ENCODE results near the gene DUOX1. TPM values are rescaled to one million over a fixed set of nuclear protein-coding genes. Genes with fewer than 3 reads are reported as not detected.

Gene DUOX1
- total RNA-seq, 2 donors from 2014 or later, result 0.45 to 0.96 TPM

DNA sequence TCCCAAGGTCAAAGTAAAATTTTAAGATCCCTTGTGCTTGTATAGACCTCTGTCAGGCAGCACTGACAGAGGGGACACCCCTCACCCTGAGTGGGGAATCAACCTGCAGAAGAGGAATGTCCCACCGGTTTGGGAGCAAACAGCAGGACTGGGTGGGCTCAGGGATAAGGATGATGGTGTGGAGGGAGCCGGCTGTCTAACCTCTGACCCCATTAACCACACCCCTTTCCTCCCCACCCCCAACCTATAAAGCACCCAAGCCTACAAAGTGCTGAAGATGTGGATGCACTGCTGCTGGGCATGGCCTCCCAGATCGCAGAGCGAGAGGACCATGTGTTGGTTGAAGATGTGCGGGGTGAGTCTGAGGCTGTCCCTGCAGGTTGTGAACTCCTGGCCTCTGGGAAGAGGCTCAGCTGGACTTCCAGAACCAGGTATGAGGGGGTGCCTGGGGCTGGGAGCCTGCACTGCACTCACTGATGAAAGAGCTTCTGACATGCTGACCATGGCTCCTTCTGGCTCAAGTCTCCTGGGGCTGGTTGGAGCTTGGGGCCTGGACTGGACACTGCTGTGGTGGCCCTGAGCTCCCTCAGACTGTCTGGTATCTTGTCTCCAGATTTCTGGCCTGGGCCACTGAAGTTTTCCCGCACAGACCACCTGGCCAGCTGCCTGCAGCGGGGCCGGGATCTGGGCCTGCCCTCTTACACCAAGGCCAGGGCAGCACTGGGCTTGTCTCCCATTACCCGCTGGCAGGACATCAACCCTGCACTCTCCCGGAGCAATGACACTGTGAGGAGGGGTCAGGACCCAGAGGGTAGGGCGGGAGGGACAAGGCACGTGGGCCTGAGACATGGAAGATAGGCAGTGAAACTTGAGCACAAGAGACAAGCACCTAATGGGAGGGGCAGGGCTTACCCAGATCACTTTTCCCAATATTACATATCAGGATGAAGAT, 9.3 kb downstream of the DUOX1 start:
- no peak for DNase-seq
- TF ChIP-seq, protein P1, sequence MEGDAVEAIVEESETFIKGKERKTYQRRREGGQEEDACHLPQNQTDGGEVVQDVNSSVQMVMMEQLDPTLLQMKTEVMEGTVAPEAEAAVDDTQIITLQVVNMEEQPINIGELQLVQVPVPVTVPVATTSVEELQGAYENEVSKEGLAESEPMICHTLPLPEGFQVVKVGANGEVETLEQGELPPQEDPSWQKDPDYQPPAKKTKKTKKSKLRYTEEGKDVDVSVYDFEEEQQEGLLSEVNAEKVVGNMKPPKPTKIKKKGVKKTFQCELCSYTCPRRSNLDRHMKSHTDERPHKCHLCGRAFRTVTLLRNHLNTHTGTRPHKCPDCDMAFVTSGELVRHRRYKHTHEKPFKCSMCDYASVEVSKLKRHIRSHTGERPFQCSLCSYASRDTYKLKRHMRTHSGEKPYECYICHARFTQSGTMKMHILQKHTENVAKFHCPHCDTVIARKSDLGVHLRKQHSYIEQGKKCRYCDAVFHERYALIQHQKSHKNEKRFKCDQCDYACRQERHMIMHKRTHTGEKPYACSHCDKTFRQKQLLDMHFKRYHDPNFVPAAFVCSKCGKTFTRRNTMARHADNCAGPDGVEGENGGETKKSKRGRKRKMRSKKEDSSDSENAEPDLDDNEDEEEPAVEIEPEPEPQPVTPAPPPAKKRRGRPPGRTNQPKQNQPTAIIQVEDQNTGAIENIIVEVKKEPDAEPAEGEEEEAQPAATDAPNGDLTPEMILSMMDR (IDR thresholded peaks at IDR 0.05), result no peak
- Histone ChIP-seq H3K4me1 (peaks cover 7% of the 10 kb centered on the region), H3K36me3 (no peaks in the 10 kb centered on the region), H3K27ac (no peak overlapping the region), H3K9me3 (no peaks in the 10 kb centered on the region), H3K9ac (ENCODE audit: low read depth in 2 of 2, low read length in 2 of 2) (no peak overlapping the region), H3K4me3 (no peak overlapping the region), H3K27me3 (peaks cover under 1% of the 10 kb centered on the region)
- intact Hi-C loops (cut with DNase I), result no loop called here

DNA sequence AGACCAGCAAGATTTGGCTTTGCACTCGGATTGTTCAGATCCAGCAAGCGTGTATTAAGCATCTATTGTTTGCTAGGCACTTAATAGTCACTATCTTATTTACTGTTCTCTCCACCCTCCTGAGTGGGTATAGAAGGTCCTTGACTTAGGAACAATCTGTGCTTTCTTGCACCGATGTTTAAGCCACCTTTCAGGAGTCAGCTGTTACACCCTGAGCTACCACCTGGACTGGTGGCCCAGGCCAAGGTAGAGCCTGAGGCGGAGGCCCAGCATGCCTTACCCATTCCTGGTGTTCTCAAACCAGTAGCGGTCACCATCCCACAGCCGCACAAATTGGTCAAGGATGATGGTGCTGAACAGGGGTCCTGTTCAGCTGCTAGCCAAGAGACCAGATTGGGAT, 10.0 kb downstream of the DUOX1 start:
- peaks cover 5% of the 10 kb centered on the region for H3K4me1 ChIP-seq
- H3K4me3 ChIP-seq, result no peak overlapping the region
- TF ChIP-seq, protein P1 (IDR thresholded peaks at IDR 0.05), result no peak
- no peak overlapping the region for H3K9ac ChIP-seq (ENCODE audit: low read depth in 2 of 2, low read length in 2 of 2)
- H3K27me3 ChIP-seq, result no peaks in the 10 kb centered on the region
- no peaks in the 10 kb centered on the region for H3K36me3 ChIP-seq
- no peaks in the 10 kb centered on the region for H3K9me3 ChIP-seq
- intact Hi-C loops (cut with DNase I), result no loop called here
- no peak overlapping the region for H3K27ac ChIP-seq
- DNase-seq, result no peak

DNA sequence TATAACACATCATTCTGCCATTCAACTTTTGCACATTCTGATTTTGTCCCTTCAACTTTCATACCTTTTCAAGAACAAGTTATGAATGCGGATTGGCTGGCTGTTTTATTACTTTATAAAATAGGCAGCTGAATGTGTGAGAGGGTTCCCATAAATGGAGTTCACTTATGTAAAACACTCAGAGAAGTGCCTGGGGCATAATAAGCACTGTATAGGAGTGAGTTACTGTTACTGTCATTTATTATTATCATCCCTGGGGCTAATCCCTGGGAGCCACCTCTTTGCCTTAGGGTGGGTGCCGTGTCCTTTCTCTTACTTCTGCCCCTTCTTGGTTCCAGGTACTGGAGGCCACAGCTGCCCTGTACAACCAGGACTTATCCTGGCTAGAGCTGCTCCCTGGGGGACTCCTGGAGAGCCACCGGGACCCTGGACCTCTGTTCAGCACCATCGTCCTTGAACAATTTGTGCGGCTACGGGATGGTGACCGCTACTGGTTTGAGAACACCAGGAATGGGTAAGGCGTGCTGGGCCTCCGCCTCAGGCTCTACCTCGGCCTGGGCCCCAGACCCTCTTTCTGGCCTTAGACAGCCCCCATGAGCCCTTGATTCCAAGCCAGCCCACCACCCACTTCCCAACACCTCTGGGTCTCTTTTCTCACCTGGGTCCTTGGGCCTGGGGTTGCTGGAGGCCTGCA, 10.9 kb downstream of the DUOX1 start:
- TF ChIP-seq, protein P1 (IDR thresholded peaks at IDR 0.05), result no peak
- Histone ChIP-seq H3K27ac (no peak overlapping the region), H3K4me3 (no peak overlapping the region), H3K27me3 (no peaks in the 10 kb centered on the region), H3K36me3 (no peaks in the 10 kb centered on the region), H3K9ac (ENCODE audit: low read depth in 2 of 2, low read length in 2 of 2) (no peak overlapping the region), H3K9me3 (no peaks in the 10 kb centered on the region), H3K4me1 (no peaks in the 10 kb centered on the region)
- intact Hi-C loops (cut with DNase I), result no loop called here
- no peak for DNase-seq

DNA sequence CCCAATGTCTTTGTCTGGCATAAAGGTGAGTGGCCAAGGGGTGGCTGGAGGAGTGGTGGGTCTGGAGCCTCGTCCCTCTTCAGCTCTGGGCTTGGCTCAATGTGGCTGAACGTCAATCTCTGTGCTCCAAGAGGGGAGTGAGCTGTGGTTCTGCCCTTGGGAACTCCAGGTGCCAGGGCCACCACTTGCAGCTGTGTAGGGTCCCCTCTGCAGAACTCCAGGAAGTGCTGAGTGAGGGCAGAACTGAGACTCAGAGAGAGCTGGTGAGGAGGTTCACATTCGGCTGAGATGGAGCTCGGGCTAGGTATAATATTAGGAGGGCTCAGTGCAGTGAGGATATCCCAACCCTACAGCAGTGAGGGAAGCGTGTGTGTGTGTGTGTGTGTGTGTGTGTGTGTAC, 11.6 kb downstream of the DUOX1 start:
- H3K9me3 ChIP-seq, result no peaks in the 10 kb centered on the region
- H3K4me1 ChIP-seq, result no peaks in the 10 kb centered on the region
- no peak overlapping the region for H3K9ac ChIP-seq (ENCODE audit: low read depth in 2 of 2, low read length in 2 of 2)
- no peaks in the 10 kb centered on the region for H3K36me3 ChIP-seq
- H3K27ac ChIP-seq, result no peak overlapping the region
- DNase-seq, result no peak
- intact Hi-C loops (cut with DNase I), result no loop called here
- no peaks in the 10 kb centered on the region for H3K27me3 ChIP-seq
- TF ChIP-seq, protein P1 (IDR thresholded peaks at IDR 0.05), result no peak
- H3K4me3 ChIP-seq, result no peak overlapping the region

DNA sequence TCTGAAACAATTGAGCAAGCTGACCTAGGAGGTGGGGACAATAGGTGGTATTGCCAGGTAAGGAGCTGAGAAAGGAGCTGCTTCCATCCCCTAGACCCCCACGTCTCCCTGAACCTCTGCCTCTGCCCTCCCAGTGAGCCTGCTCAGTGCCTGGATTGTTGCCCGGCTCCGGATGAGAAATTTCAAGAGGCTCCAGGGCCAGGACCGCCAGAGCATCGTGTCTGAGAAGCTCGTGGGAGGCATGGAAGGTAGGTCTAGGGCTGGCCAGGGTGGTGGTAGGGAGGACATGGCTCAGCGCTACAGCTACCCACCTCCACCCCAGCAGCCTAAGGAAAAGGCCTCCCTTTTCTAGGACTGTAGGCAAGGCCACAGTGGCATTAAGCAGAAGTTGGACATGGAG, 13.3 kb downstream of the DUOX1 start:
- Histone ChIP-seq H3K27me3 (no peaks in the 10 kb centered on the region), H3K36me3 (no peaks in the 10 kb centered on the region), H3K9me3 (no peaks in the 10 kb centered on the region), H3K9ac (ENCODE audit: low read depth in 2 of 2, low read length in 2 of 2) (no peak overlapping the region), H3K27ac (no peak overlapping the region), H3K4me1 (no peaks in the 10 kb centered on the region), H3K4me3 (no peak overlapping the region)
- TF ChIP-seq, protein P1 (IDR thresholded peaks at IDR 0.05), result no peak
- intact Hi-C loops (cut with DNase I), result no loop called here
- no peak for DNase-seq
